ENCODE measurements around the gene GAD2.

GAD2 gene

DNA sequence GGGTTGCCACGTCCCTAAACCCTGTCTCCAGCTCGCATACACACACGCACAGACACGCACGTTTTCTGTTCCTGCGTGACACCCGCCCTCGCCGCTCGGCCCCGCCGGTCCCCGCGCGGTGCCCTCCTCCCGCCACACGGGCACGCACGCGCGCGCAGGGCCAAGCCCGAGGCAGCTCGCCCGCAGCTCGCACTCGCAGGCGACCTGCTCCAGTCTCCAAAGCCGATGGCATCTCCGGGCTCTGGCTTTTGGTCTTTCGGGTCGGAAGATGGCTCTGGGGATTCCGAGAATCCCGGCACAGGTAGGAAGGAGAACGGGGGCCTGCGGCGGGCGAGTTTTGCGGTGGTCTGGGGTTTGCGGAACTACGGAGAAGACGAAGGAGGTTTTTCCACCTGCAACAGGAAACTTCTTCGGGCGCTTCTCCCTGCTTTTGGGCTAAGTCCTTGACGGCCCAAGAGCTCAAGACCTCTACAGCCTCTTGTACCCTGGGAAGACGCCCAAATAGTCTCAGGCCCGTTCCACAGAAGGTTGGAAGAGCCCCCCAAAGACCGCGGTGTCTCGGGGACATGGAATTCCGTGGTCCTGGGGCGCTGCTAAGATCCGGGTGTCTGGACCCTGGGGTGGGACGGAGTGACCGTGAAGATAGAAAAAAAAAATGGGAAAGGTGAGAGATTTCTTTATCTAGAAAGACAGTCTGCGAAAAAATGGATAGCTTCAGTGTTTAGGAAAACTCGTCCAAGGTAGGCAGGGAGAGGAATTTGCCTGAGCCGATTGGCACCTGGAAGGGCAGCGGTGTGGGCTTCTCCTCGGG is at the start of gene GAD2:
Gene GAD2 (plus strand): TSS at position 190 of the 811 bp plus-strand sequence. CDS start 36 bp downstream, at position 226.
- no peak for DNase-seq (ENCODE audit: low read depth in 2 of 3, low spot score in 1 of 3)

DNA sequence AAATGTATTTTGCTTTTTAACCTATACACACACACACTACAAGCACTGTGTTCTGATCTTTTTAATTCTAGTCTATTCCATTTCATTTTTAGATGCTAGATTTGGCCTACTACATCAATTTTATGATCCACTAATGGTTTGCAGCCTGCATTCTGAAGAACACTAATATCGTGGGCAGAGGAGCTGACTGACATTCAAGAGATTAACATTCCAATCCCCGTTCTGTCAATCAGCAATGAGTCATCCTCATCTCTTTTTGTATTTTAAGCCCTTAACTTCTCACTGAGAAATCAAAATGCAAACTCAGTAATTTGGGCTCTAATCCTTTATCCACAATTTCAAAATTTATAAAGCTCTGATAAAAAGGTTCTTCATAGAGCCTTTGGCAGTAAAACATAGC is 47.1 kb upstream of the GAD2 start:
- no peak for DNase-seq (ENCODE audit: low read depth in 2 of 3, low spot score in 1 of 3)

DNA sequence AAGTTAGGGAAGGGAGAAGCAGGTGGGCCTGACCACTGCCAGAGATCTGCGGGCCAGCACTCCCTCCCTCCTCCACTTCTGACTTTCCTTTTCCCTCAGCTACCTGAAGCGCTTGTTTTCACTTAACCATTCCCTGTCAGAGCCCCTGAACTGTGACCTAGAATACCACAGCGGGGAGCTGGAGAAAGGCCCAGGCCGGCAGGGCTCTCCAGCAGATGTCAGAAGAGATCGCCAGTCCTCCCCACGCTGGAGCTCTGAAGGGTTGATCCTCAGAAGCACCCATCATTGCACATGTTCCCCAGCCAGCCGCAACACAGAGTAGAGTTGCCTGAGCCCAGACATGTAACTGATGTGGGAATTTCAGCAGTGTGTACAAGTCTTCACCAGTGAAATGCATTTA is 44.4 kb upstream of the GAD2 start:
- DNase-seq (ENCODE audit: low read depth in 2 of 3, low spot score in 1 of 3): no peak

DNA sequence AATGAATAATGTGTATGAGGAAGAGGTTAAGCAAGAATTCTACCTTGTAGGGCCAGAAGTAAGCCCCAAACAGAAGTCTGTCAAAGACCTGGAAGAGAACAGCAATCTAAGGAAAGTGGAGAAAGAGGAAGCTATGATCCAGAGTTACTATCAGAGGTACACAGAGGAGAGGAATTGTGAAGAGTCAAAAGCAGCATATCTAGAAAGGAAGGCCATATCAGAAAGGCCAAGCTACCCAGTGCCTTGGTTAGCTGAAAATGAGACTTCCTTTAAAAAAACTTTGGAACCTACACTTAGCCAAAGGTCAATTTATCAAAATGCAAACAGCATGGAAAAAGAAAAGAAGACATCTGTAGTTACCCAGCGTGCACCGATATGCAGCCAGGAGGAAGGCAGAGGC is 42.7 kb upstream of the GAD2 start:
- DNase-seq (ENCODE audit: low read depth in 2 of 3, low spot score in 1 of 3): no peak

DNA sequence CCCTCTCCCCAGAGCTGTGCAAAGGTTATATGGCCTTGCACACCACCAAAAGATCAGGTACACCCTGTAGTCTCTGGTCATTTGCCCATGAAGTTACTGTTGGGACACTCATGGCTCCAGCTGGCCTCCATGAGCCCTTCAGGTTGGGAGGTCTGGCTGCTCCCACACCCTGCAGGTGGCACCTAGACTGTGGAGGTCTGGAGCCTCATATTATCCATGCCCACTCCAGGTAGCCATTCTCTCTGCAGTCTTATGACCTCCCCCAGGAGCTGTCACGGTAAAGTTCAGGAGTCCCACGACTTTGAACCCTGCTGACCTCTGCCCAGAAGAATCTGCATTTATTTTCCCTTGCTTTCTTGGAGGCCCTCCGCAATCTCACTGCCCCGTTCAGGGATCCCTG is 39.2 kb upstream of the GAD2 start:
- DNase-seq (ENCODE audit: low read depth in 2 of 3, low spot score in 1 of 3): no peak

DNA sequence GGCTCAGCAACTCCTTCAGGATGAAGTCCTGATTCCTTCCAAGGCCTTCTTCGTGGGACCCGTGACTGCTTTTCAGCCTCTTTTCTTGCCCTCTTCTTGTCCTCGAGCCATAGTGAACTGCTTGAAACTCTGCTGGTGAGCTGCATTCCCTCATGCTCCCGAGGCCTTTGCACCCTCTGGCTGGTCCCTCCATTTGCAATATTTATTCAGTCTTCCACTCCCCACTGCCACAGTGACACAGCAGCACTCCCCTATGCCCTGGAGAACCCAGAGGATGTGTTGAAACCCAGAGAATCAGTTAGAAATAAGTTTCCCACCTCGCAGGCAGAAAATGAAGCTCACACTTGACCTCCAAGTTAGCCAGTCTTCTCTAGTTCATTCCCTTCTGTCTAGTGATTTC is 22.3 kb upstream of the GAD2 start:
- DNase-seq (ENCODE audit: low read depth in 2 of 3, low spot score in 1 of 3): no peak

DNA sequence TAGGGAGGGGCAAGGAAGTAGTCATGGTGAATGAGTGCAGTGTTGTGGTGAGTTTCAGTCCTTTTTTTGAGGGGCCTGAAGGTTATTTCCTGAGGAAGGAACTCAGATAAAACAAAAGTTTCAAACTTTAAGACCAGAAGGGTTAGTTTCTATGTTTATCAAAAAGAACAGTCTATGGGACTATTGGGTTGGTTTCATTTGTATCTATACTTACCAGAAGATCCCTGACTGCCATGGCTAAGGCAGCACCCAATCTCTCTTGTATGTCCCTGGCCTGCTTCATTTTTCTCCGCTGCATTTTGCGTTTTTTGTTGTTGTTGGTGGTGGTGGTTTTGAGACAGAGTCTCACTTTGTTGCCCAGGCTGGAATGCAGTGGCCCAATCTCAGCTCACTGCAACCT is 19.3 kb upstream of the GAD2 start:
- DNase-seq (ENCODE audit: low read depth in 2 of 3, low spot score in 1 of 3): no peak

DNA sequence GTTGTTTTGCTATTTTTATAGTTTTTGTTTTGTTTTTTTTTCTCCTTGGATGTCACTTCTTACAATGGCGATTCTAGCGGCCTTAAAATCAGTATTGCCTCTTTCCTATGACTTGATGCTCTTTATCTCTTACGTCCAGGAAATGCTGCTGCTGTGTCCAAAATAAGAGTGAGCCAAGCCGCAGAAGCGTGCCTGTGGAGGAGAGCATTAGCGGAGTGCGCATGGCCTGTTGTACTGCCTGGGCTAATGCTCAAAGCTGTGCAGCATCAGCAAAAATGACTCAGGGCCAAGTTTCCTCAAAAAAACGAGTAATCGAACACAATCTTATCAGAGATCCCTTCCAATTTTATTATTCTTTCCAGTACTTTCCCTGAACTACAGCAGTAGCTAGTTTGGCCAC is 18.5 kb upstream of the GAD2 start:
- no peak for DNase-seq (ENCODE audit: low read depth in 2 of 3, low spot score in 1 of 3)

DNA sequence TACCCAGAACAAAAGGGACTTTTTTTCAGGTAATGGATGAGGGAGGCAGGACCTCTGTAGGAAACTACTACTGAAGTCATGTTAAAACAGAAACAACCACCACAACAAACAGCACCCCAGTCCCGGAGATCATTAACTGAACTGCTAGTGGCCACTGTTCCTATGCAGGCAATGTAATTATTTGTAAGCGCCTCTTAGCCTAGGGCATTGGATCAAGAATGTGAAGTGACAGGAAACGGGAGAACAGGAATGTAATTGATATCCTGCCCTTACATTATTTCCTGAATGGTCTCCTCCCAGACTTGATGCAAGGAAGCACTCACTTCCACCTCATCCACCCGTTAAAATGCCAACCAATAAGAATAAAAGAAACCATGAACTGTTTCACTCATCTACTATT is 16.7 kb upstream of the GAD2 start:
- DNase-seq (ENCODE audit: low read depth in 2 of 3, low spot score in 1 of 3): no peak

DNA sequence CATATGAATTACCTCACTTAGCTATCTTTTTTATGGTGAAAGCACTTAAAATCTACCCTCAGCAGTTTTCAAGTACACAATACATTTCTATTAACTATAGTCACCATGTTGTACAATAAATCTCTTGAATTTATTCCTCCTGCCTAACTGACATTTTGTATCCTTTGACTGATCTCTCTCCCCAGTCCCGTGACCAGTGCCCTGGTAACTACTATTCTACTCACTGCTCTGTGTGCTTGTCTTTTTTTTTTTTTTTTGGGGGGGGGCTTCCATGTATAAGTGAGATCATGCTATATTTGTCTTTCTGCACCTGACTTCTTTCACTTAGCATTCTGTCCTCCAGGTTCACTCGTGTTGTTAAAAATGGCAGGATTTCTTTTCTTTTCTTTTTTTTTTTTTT is 11.4 kb upstream of the GAD2 start:
- DNase-seq (ENCODE audit: low read depth in 2 of 3, low spot score in 1 of 3): no peak

DNA sequence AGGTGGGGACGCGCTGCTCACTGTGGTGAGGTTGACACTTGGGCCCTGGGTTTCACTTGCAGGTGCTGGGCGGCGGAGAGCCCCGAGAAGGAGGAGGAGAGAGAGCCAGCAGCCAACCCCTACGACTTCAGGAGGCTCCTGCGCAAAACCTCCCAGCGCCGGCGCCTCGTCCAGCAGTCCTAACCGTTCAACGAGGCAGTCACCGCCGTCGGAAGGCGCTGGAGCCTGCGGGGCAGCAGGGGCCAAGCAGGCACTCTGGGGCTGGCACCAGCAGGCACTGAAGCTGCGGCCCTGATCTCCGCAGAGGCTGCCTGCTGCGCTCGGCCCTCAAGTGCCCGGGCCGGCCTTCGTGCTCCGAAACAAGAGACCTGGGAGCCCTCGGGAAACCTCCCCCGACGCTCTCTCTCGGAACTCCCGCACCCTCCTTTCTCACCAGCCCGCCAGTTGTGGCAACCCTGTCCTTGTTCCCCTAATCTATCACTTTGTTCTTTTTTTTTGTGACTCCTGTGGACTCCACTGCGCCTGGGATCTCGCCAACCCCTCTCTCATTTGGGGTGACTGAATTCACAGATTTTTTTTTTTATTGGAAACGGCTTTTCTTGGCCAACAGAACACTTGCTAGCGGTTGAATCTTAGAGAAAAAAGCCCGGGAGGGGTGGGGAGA is 4.7 kb upstream of the GAD2 start:
- no peak for DNase-seq (ENCODE audit: low read depth in 2 of 3, low spot score in 1 of 3)

DNA sequence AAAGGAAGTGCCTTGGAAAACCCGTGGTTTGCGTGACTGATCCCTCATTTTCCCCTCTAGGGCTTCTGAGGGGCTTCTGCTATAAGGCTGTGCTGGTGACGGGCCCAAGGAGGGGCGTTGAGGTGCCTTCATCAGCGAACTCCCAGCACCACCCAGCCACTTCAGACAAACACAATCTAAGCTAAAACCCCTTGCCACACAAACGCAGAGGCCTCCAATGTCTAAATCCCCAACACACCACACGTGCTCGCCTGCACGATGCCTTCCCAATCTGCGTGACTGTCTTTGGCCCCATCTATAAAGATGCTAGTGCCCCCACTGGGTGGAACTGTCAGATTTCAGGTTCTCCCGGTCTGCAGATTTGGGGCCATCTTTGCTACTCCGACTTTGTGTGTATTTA is 4.1 kb upstream of the GAD2 start:
- no peak for DNase-seq (ENCODE audit: low read depth in 2 of 3, low spot score in 1 of 3)

DNA sequence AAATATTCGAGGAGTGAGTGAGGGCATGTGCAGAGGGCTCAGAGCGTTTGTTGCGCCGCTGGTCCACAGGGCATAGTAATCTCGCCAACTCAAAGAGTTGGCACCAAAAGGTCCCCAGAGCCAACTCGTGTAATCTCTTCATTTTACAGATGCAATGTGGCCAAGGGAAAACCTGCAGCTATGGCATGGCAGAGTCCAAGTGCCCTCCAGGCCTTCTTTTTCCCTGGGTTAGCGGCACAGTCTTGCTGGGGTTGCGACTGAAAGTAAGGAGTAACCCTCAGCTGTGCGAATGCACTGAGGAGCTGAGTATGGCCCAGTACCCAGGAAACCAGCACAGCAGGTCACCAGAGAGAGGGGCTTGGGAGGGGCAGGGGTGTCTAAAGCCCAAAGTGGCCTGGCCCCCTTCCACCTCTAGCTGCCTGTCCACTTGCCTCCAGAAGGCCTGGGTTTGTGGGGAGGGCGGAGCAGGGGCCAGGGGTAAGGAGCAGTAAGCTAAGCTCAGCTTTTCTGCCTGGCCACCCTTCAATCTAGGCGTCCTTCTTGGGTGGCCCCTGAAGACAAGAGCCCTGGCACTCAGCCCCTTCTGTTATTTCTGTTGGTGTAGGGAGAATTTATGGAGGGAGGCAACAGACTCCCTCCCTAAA is 3.3 kb upstream of the GAD2 start:
- no peak for DNase-seq (ENCODE audit: low read depth in 2 of 3, low spot score in 1 of 3)

DNA sequence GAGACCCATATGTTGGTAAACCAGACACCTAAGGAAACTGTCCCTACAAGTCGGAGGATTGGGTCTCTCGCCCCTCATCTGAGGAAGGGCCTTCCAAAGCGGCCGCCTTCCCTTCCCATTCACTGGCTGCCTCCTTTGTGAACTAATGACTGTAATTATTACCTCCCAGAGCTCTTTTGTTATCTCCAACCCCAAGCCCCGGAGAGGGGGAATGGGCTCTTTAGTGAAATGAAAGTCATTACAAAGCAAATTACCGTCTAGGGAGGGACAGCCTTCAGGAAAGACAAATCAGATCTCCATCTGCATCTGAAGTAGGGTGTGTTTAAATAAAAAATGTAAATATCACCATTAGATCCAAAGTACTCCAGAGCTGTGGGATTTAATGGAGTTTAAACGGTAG is 2.6 kb upstream of the GAD2 start:
- DNase-seq (ENCODE audit: low read depth in 2 of 3, low spot score in 1 of 3): no peak

DNA sequence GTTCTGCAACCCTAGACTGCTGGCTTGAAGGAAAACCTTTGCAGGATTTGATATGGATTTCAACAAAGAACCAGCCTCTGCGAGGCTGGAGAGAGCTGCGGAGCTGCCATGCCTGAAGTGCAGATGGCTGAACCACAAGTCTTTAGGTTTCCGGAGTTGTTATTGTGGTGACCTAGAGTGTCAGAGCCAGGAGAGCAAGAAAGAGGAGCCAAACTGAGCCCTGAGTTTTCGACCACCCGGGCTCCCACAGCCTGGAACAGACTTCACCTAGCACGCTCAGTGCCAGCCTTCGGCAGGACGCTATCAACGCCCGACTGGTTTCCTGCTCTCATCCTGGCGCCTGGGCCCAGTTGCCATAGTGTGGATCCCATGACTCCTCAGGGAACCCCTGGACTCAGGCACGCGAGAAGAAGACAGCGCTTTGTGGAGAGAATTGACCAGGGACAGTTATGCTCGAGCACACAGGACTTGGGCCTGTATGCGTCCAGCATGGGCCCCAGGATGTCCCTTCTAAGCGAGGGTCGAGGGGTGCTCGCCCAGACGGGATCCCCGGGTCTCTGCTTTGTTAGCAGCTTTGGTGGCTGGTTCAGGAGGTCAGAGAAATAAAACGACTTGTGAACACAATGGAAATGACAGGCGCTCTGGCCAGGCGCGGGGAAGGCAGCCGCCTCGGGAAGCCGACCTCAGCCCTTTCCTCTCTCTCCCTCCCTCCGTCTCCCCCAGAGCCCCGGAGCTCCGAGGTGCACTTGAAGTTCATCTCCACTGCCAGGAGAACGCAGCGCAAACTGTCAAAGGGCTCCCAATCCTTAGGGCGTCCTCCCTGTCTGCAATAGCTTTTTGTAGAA is 1.8 kb upstream of the GAD2 start:
- no peak for DNase-seq (ENCODE audit: low read depth in 2 of 3, low spot score in 1 of 3)

DNA sequence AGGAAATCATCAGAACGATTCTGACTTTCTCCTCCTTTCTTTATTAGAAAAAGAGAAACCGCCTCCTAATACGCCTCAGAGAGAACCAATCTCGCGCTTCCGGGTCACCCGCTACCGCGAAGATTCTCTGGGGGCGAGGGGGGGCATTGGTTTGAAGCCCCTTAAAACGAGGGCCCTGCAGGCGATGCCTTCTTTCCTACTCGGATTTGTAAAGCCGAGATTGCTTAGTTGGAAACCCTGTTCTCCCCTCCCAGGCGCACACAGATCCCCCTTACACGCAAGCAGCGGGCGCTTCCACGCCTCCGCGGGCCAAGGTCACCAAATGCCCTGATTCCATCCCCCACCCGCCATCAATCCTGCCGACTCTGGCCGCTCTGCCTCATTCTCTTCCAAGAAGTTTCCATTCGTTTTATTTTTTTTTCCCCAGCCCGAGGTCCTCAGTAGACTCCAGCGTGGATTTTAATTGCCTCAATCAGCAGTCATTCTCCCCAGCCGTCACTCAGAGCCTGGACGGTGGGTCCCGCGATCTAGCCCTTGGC is 1.1 kb upstream of the GAD2 start:
- no peak for DNase-seq (ENCODE audit: low read depth in 2 of 3, low spot score in 1 of 3)

DNA sequence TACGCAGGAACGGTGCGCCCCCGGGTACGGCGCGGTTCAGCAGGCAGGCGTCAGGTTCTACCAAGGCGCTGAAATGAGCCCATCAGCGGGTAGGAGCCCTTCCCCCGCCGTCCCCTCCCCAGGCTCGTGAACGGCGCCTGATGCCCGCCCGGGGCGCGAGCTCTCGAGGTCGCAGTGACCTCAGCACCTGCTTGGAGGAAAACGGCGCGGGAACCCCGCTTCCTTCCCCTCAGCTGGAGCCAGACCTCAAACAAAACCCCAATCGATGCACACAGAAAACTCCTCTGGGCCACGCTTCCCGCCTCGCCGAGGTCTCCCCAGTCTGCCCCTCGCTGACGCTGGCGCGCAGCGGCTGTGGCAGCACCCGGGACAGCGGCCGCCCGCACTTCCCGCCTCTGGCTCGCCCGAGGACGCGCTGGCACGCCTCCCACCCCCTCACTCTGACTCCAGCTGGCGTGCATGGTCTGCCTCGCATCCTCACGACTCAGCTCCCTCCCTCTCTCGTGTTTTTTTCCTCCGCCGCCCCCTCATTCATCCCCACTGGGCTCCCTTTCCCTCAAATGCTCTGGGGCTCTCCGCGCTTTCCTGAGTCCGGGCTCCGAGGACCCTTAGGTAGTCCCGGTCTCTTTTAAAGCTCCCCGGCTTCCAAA is 514 bp upstream of the GAD2 start:
- peak; percentile 22 to 40 (median 29) for DNase-seq (ENCODE audit: low read depth in 2 of 3, low spot score in 1 of 3)

DNA sequence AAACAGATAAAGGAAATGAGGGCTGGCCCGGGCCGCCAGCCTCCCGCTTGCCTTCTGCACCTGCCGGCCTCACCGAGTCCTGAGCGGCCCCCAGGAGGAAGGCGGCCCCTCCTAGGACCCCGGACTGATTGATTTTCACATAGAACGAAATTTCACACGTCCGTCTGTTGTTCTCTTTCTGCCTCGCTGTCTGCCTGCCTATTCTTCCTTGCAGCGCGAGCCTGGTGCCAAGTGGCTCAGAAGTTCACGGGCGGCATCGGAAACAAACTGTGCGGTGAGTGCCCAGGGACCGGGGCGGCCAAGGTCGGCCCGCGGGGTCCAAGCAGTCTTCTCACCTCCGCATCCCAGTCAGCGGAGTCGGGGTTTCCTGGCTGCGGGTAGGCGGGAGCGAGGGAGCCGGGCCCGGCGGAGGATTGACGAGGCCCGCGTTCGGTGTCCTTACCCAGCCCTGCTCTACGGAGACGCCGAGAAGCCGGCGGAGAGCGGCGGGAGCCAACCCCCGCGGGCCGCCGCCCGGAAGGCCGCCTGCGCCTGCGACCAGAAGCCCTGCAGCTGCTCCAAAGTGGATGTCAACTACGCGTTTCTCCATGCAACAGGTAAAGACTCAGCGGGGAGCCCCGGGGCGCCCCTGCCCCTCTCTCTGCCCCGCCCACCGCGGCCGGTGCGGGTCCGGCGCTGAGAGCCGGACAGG is 967 bp downstream of the GAD2 start:
- no peak for DNase-seq (ENCODE audit: low read depth in 2 of 3, low spot score in 1 of 3)

DNA sequence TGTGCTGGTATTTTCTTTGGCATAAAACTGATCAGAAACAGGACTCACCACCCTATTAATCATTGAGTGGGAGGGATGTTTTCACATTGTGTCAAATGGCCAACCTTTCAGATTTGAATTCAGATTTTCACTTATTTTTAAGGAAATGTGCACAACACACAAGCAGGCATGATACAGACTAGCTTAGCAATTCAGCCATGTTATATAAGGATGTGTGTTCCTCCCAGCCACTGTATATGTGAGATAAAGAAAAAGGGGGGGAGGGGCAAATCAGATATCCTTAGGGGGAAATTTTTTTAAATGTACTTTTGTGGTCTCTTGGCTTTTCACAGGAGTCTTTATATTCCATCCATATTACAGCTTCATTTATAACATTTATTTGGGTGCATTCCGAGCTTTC is 3.1 kb downstream of the GAD2 start:
- DNase-seq (ENCODE audit: low read depth in 2 of 3, low spot score in 1 of 3): no peak

DNA sequence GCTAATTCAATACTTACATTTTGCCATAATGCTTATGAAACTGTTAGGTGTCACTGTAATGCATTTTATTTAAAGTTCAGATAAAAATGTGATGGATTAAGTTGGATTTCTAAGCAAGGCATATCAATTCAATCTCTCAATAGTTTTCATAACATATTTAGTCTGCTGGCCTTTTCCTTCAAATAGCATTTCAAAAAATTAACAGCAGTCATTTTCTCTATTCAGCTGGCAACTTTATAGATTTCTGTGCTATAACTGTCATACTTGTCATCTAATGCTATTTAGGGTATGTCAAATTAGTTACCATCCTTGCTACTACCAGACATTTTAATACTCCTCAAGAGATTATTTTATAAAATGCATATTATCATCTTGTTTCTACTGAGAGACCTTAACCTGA is 4.3 kb downstream of the GAD2 start:
- no peak for DNase-seq (ENCODE audit: low read depth in 2 of 3, low spot score in 1 of 3)

Data from stimulated activated CD4-positive, alpha-beta T cell treated with anti-CD3 and anti-CD28 coated beads, Interleukin-12 subunit alpha, Interleukin-12 subunit beta, amount 100 ng/mL, for 48 hours (primary cell).